Measurements from ENCODE around the gene NMNAT1. TPM values are rescaled to one million over a fixed set of nuclear protein-coding genes. Genes with fewer than 3 reads are reported as not detected.
"Not testable (repeated sequence)": the region's sequence is repeated elsewhere in the genome, so short reads cannot be mapped to it uniquely, and the experiment has no call there.

Gene NMNAT1
- total RNA-seq, 1 donor from 2014 or later: 20.8 TPM

DNA sequence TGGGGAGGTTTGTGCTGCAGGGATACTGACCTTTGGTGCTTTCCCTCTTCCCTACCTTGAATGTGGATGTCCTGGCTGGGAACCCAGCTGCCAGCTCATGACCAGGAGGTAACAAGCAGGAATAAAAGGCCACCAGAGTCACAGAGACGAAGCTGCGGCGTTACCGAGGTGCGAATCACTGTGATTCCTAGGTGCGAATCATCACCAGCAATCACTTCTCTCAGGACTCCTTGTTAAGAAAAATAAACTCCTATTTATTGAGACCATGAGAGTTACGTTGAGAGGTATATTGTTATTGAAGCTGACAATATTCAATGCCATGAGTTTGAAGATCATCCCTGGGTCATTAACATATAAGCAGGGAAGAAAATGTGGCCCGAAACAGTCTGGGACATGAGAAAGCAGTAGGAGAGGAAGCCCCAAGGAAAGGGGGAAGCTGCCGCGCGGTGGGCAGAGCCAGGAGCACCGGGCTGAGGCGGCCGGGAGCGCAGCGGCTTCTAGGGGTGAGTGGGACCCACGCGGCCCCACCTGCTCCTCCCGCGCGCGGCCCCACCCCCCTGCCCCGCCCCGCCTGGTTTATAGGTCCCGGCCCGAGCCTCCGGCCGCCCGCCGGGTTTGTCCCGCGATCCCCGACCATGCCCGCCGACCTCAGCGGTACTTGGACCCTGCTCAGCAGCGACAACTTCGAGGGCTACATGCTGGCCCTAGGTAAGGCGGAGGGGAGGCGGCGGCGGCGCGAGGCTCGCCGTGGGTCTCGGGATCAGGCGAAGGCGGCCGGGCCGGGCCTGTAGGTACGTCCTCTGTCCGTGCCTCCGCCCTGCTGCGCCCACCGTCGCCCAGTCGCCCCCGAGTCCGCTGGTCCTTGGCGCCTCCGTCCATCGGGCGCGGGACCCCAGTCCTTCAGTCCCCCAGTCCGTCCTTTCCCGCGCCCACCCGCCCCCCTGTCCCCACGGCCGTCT is 53.6 kb downstream of the NMNAT1 start, which contains the start of gene RBP7:
Gene RBP7 (plus strand): TSS at position 605 of the 959 bp plus-strand sequence. CDS start 31 bp downstream, at position 636.
- DNase-seq (peak; percentile 56), ATAC-seq (peak; percentile 78)
- intact Hi-C loops (cut with micrococcal nuclease): no loop called here

DNA sequence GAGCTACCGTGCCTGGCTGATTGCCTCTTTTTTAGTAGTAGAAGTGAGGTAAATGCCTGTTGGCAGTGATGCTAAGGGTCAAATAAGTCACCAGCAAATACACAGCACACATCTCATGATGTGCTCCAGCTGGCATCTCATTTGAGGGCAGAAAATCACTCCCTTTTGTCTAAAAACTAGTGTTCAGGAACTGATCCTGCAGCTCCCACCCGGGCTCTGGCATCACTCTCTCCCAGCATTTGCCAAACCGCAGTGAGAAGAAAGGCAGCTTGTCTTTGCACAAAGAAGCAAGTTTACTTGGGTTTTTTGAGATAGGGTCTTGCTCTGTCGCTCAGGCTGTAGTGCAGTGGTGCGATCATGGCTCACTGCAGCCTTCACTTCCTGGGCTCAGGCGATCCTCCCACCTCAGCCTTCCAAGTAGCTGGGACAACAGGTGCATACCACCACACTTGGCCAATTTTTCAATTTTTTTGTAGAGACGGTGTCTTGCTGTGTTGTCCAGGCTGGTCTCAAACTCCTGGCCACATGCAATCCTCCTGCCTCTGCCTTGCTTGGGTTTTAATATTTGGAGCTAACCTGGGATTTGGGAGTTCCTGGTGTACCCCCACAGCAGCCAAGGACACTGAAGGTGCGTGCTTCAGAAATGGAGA is 57.9 kb downstream of the NMNAT1 start:
- intact Hi-C loops (cut with micrococcal nuclease): no loop called here
- DNase-seq: no peak
- no peak for ATAC-seq

DNA sequence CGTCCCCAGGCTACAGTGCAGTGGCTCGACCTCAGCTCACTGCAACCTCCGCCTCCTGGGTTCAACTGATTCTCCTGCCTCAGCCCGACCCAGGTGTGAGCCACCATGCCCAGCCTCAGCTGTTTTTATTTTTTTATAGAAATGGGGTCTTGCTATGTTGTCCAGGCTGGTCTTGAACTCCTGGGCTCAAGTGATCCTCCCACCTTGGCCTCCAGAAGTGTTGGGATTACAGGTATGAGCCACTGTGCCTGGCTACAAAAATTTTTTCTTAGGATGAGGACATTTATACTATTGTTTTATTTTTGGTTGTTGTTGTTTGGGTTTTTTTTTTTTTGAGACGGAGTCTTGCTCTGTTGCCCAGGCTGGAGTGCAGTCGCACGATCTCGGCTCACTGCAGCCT is 62.0 kb downstream of the NMNAT1 start:
- DNase-seq, ATAC-seq: not testable (repeated sequence)

DNA sequence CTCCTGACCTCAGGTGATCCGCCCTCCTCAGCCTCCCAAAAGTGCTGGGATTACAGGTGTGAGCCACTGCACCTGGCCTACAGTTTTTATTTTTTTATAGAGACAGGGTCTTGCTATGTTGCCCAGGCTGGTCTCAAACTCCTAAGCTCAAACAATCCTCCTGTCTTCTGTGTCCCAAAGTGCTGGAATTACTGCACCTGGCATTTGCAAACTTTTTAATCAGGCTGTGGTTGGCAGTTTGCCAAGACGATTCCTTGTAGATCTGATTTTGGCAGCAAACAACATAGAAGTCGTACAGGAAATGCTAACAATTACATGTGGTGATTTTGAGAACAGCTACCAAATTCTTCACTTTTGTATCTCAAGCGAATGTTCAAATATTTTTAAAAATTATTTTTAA is 63.9 kb downstream of the NMNAT1 start:
- intact Hi-C loops (cut with micrococcal nuclease): no loop called here
- ATAC-seq (no peak), DNase-seq (no peak)

More for the DNA sequence above, 62.0 kb downstream of the NMNAT1 start:
- intact Hi-C loops (cut with micrococcal nuclease): not testable (repeated sequence)

DNA sequence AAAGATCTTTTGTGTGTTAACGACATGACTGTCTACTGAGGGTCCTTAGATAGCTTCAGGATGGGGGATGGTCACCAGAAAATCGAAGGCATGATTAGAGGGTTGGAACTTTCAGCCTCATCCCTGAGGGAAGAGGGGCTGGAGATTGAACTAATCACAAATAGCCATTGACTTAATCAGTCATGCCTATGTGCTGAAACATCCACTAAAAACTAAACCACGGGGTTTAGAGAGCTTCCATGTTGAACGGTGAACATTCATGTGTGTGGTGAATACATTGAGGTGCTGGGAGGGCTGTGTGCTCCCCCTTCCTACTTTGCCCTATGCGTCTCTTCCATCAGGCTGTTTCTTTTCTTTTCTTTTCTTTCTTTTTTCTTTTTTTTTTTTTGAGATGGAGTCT is 70.7 kb downstream of the NMNAT1 start:
- no peak for ATAC-seq
- intact Hi-C loops (cut with micrococcal nuclease): no loop called here
- no peak for DNase-seq

DNA sequence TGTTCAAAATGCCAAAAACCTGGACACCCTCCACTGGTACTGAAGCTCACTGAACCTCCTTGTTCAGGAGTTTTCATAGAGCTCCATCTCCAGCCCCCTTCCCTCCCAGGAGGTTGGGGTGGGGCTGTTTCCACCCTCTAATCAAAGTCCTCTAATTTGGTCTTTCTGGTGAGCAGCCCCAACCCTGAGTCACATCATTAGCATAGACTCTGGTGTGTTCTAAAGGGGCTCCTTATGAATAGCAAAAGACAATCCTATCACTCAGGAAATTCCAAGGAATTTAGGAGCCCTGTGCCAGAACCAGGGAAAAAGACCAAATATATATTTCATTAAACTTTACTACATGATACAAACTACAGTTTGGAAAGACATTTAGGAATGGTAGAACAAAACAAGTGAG is 76.3 kb downstream of the NMNAT1 start:
- DNase-seq (no peak), ATAC-seq (no peak)
- intact Hi-C loops (cut with micrococcal nuclease): no loop called here

DNA sequence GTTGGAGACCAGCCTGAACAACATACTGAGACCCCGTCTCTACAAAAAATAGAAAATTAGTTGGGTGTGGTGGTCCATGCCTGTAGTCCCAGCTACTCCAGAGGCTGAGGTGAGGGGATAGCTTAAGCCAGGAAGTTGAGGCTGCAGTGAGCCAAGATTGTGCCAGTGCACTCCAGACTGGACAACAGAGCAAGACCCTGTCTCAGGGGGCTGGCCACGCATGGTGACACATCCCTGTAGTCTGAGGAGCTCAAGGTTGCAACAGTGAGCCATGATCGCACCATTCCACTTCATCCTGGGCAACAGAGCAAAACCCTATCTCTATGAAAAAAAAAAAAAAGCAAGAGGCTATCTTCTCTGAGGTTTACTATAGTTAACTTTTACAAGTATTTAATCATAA is 76.8 kb downstream of the NMNAT1 start:
- no peak for DNase-seq
- intact Hi-C loops (cut with micrococcal nuclease): no loop called here
- ATAC-seq: no peak

DNA sequence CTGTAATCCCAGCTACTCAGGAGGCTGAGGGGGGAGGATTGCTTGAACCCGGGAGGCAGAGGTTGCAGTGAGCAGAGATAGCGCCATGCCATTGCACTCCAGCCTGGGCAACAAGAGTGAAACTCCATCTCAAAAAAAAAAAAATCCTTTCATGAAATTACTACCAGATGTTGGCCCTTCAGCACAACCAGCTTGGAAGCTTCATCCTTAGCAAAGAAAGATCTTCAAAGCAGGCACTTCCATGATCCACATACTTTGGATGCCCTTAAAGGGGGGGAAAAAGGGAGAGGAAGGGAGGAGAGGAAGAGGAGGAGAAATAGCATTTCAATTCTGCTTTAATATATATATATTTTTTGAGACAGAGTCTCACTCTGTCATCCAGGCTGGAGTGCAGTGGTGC is 77.4 kb downstream of the NMNAT1 start:
- intact Hi-C loops (cut with micrococcal nuclease); ATAC-seq; DNase-seq: not testable (repeated sequence)

DNA sequence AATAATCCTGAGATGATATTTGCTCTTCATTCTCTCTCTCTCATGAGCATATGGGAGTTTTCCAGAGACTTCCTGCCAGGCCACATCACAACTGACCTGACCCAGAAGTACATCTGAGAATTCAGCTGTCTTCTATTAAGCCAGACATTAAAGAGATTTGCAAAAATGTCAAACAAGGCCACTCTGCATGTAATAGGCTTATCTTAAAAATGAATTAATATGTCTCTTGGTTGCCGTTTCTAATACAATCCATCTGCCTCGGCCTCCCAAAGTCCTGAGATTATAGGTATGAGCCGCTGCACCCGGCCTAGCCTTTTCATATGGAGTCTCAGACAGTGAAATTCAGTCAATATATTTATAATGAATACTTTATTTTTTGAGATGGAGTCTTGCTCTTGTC is 78.7 kb downstream of the NMNAT1 start:
- intact Hi-C loops (cut with micrococcal nuclease); ATAC-seq; DNase-seq: not testable (repeated sequence)

DNA sequence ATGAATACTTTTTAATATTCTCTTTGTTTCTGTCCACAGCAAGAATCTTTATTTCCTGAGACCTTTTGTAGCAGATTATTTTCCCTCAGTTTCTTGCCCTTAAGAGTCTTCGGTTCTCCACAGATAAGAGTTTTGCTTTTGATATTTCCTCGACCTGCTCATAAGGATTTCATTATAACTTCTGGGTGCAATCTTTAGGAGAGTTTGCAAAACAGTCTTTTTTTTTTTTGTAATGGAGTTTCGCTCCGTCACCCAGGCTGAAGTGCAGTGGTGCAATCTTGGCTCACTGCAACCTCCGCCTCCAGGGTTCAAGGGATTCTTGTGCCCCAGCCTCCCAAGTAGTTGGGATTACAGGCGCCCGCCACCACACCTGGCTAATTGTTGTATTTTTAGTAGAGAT is 79.4 kb downstream of the NMNAT1 start:
- ATAC-seq (no peak), DNase-seq (no peak)
- intact Hi-C loops (cut with micrococcal nuclease): no loop called here

DNA sequence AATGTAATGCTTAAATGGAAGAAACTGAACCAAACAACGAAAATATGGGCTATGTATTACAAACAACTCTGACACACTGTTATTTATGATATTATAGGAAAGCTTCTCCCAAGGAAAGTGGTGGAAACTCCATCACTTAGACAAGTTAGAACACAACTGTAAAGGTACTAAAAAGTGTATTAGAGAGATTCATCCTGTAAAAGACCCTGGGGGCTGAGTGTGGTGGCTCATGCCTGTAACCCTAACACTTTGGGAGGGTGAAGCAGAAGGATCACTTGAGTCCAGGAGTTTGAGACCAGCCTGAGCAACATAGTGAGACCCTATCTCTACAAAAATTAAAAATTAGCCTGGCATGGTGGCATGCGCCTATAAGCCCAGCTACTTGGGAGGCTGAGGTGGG is 82.1 kb downstream of the NMNAT1 start:
- no peak for DNase-seq
- intact Hi-C loops (cut with micrococcal nuclease): no loop called here

DNA sequence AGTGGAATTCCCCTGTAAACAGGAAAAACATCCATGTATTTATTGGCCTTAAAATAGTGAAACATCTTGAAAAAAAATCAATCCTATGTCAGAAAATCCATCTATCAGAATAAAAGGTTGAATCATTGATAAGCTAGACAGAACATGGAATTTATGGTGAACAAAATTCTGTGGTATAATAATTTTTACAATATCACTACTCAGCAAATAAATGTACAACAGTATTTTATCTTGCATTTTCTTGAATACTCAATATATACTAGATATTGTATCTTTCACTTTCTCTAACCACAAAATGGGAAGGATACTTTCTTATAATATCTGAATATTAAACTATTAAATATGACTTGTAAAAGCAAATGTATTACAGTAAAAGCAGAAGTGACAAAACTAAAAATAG is 83.8 kb downstream of the NMNAT1 start:
- ATAC-seq: no peak
- no peak for DNase-seq
- intact Hi-C loops (cut with micrococcal nuclease): no loop called here

More for the DNA sequence above, 82.1 kb downstream of the NMNAT1 start:
- ATAC-seq: no peak

DNA sequence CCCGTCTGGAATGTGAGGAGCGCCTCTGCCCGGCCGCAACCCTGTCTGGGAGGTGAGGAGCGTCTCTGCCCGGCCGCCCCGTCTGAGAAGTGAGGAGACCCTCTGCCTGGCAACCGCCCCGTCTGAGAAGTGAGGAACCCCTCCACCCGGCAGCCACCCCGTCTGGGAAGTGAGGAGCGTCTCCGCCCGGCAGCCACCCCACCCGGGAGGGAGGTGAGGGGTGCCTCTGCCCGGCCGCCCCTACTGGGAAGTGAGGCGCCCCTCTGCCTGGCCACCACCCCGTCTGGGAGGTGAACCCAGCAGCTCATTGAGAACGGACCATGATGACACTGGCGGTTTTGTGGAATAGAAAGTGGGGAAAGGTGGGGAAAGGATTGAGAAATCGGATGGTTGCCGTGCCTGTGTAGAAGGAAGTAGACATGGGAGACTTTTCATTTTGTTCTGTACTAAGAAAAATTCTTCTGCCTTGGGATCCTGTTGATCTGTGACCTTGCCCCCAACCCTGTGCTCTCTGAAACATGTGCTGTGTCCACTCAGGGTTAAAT is 85.8 kb downstream of the NMNAT1 start:
- ATAC-seq; intact Hi-C loops (cut with micrococcal nuclease); DNase-seq: not testable (repeated sequence)

DNA sequence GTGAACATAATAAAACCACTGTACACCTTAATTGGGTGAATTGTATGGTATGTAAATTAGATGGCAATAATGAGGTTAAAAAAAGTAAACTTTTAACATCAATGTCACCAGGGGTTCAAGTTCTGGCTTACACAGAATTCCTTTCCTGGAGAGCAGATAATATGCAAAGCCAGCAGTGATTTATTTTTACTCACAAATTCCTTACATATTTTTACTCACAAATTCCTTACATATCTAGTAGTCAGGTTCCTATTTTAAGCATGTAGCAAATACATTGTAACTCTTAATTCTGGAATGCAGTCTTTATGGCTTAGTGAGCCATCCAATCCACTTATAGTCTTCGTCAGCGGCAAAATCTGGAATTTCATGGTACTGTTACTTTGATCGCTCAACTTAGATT is 88.2 kb downstream of the NMNAT1 start:
- intact Hi-C loops (cut with micrococcal nuclease): no loop called here
- ATAC-seq (no peak), DNase-seq (no peak)

DNA sequence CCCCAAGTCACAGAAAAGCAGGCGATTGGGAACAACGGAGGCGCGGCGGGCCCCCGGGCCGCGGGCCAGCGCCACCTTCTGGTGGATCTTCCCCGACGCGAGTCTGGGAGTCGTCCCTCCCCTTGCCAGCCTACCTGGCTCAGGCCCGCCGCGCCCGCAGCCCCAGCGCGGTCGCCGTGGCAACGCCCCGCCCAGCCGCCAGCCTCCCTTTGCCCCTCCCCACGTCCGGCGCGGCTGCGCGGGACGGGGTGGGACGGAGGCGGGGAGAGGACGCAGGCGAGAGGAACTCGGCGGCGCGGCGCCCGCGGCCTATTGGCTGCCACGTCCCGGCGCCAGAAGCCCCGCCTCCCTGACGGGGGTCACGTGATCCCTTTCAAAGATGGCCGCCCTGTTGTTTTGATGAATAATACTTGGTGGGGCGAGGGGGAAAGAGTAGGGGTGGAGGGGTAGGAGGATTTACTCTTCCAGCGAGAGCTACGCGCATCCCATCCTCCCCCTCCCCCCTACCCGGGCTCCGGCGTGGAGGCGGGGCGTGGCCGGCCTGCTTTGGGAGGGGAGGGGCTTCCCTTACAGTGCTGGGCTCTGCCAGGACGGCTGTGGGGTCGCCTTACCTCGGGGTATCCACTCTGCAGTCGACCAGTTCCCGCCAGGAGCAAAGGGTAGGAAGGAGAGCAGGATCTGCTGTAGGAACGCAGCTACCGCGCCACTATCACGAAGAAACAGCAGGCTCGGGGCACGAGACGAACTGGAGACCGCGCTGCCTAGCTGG is 89.5 kb downstream of the NMNAT1 start, which contains the start of gene UBE4B:
Gene UBE4B (plus strand): TSS at position 369 of the 769 bp plus-strand sequence. CDS start 713 bp downstream, outside the sequence.
- peak; percentile 100 for DNase-seq
- intact Hi-C loops (cut with micrococcal nuclease): no loop called here
- ATAC-seq: peak; percentile 99

DNA sequence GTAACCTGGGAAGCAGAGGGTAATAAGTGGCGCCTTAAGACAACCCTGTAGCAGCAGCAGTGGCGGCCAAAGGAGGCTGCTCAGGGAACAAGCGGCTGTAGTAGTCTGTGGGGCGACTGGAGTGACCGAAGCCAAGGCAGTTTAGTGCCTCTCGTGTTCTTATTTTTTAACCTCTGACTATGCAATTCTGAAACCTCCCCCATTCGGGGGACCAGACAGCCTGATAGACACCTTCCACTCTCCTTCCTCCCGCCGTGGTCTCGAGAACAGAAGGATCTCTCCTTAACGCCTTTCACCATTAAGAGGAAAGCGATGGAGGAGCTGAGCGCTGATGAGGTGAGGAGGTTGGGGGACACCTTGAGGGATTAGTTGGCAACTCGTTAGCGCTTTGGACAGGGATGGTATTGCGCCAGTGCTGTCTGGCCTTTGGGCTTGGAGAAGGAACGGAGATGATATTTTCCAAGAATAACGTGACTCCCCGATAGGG is 90.1 kb downstream of the NMNAT1 start:
- no peak for DNase-seq
- intact Hi-C loops (cut with micrococcal nuclease): no loop called here
- ATAC-seq: peak; percentile 34

Data from left ventricle myocardium superior (tissue), 1 donor.